ENCODE data around the gene CELF5. TPM values are rescaled to one million over a fixed set of nuclear protein-coding genes. Genes with fewer than 3 reads are reported as not detected.

CELF5 gene
- total RNA-seq, 1 experiment from 2014 or later: 2.5 TPM

DNA sequence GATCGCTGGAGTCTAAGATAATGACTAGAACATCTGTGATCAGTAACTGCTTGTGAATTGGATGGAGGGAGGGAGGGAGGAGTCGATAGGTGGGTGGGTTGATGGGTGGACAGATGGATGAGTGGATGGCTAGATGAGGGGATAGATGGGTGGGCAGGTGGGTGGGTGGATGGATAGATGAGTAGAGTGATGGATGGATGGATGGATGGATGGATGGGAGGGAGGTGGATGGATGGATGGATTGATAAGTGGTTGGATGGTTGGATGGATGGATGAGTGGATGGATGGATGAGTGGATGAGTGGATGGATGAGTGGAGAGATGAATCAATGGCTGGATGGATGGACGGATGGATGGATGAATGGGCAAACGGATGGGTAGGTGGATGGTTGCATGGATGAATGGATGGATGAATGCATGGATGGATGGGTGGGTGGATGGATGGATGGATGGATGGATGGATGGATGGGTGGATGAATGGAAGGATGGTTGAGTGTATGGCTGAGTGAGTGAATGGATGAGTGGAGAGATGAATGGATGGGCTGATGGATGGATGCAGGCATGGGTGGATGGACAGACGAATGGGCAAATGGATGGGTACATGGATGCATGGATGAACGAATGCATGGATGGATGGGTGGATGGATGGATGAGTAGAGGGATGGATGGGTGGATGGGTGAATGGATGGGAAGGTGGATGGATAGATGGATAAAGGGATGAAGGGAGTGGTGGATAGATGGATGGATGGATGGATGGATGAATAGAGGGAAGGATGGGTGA lies 97.9 kb downstream of the CELF5 start:
- no peak for DNase-seq (ENCODE audit: low read depth, low spot score)
- no peak overlapping the region for H3K4me2 ChIP-seq (ENCODE audit: low read length)
- intact Hi-C loops (cut with micrococcal nuclease): no loop called here
- H4K20me1 ChIP-seq (ENCODE audit: insufficient read depth): no peaks in the 10 kb centered on the region
- ChIA-PET POLR2A (no interaction called here), CTCF (no interaction called here), RAD21 (ENCODE audit: low non-redundant PET in 1 of 2, low total read pairs in 2 of 2, uncharacterized antibody in 2 of 2, unreplicated experiment in 2 of 2) (no interaction called here)
- no peak for ATAC-seq
- no peak overlapping the region for H3K27ac ChIP-seq (ENCODE audit: low read depth, low read length)
- TF ChIP-seq ZNF274 (IDR thresholded peaks at IDR 0.05; ENCODE audit: low read depth, low read length) (no peak), ELF1 (IDR thresholded peaks at IDR 0.05; ENCODE audit: borderline replicate concordance, low read depth) (no peak), RAD21 (IDR thresholded peaks at IDR 0.05; ENCODE audit: low read depth) (no peak)
- H3K9me3 ChIP-seq (ENCODE audit: control insufficient read depth in 1 of 2, insufficient read depth in 1 of 2, low read depth in 1 of 2, low read length in 2 of 2): no peaks in the 10 kb centered on the region
- peaks cover 5 to 17% of the 10 kb centered on the region in 2 experiments; a peak in 3 of 4 replicates for H3K4me1 ChIP-seq (ENCODE audit: control insufficient read depth in 1 of 2, insufficient read depth in 2 of 2, low read length in 2 of 2)
- no peak overlapping the region for H3K4me3 ChIP-seq (replicated peaks in 1 of 2; ENCODE audit: low read depth in 1 of 2, low read length in 2 of 2)
- H3K36me3 ChIP-seq (ENCODE audit: control insufficient read depth in 1 of 2, insufficient read depth in 2 of 2, low read length in 2 of 2): no peaks in the 10 kb centered on the region
- H3K79me2 ChIP-seq (ENCODE audit: insufficient read depth, low read length): no peaks in the 10 kb centered on the region
- H3K27me3 ChIP-seq (ENCODE audit: insufficient read depth, low read length): peaks cover 13% of the 10 kb centered on the region; the same call in 1 of the 2 replicates
- no peak overlapping the region for H2AFZ ChIP-seq (ENCODE audit: low read depth, low read length, poor library complexity, severe bottlenecking)
- no peak overlapping the region for H3K9ac ChIP-seq (ENCODE audit: low read length)
- H3K9me2 ChIP-seq (ENCODE audit: insufficient read depth): no peaks in the 10 kb centered on the region
- no TSS peak for BruUV-seq (replicated peaks)

DNA sequence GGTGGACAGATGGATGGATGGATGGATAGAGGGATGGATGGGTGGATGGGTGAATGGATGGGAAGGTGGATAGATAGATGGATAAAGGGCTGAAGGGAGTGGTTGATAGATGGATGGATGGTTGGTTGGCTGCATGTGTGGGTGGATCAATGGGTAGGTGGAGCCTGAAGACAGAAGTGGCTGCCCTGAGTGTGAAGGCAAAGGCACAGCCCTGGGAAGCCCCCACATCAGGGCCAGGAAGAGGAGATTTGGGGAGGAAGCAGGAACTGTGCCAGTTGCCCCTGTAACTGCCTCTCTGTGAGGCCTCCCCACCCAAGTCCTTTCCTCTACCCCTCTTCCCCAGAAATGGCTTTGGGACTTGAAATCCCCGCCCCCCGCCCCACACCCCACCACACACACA lies 98.6 kb downstream of the CELF5 start:
- Histone ChIP-seq H3K79me2 (ENCODE audit: insufficient read depth, low read length) (no peaks in the 10 kb centered on the region), H3K9me3 (ENCODE audit: control insufficient read depth in 1 of 2, insufficient read depth in 1 of 2, low read depth in 1 of 2, low read length in 2 of 2) (no peaks in the 10 kb centered on the region), H3K9me2 (ENCODE audit: insufficient read depth) (no peaks in the 10 kb centered on the region), H4K20me1 (ENCODE audit: insufficient read depth) (no peaks in the 10 kb centered on the region), H3K4me1 (ENCODE audit: control insufficient read depth in 1 of 2, insufficient read depth in 2 of 2, low read length in 2 of 2) (peaks cover 5 to 17% of the 10 kb centered on the region in 2 experiments; a peak in 3 of 4 replicates), H3K4me2 (ENCODE audit: low read length) (no peak overlapping the region), H3K4me3 (replicated peaks in 1 of 2; ENCODE audit: low read depth in 1 of 2, low read length in 2 of 2) (no peak overlapping the region), H2AFZ (ENCODE audit: low read depth, low read length, poor library complexity, severe bottlenecking) (no peak overlapping the region), H3K27ac (ENCODE audit: low read depth, low read length) (no peak overlapping the region), H3K36me3 (ENCODE audit: control insufficient read depth in 1 of 2, insufficient read depth in 2 of 2, low read length in 2 of 2) (no peaks in the 10 kb centered on the region), H3K9ac (ENCODE audit: low read length) (no peak overlapping the region), H3K27me3 (ENCODE audit: insufficient read depth, low read length) (peaks cover 13% of the 10 kb centered on the region; the same call in 1 of the 2 replicates)
- intact Hi-C loops (cut with micrococcal nuclease): no loop called here
- BruUV-seq (replicated peaks): no TSS peak
- ChIA-PET CTCF (interaction anchor here (0.8 kb wide), 1 partner anchor 18 kb away, joined by 3 read pairs; no protein-coding TSS in a partner anchor), POLR2A (interaction anchor here (0.7 kb wide), 1 partner anchor 157 kb away, joined by 5 read pairs; no protein-coding TSS in a partner anchor), RAD21 (ENCODE audit: low non-redundant PET in 1 of 2, low total read pairs in 2 of 2, uncharacterized antibody in 2 of 2, unreplicated experiment in 2 of 2) (no interaction called here)
- no peak for ATAC-seq
- TF ChIP-seq, protein P1, sequence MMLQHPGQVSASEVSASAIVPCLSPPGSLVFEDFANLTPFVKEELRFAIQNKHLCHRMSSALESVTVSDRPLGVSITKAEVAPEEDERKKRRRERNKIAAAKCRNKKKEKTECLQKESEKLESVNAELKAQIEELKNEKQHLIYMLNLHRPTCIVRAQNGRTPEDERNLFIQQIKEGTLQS (IDR thresholded peaks at IDR 0.05): no peak
- no peak for TF ChIP-seq CBX3 (IDR thresholded peaks at IDR 0.05; ENCODE audit: low read depth)
- no peak for TF ChIP-seq SIN3A (IDR thresholded peaks at IDR 0.05; ENCODE audit: low read depth)
- no peak for TF ChIP-seq FOSL1 (IDR thresholded peaks at IDR 0.05; ENCODE audit: low read depth)
- no peak for DNase-seq (ENCODE audit: low read depth, low spot score)

Measured in HCT116 (cell line).